Measurements from ENCODE around the gene TPRX2.
"Not testable (repeated sequence)": the region's sequence is repeated elsewhere in the genome, so short reads cannot be mapped to it uniquely, and the experiment has no call there.

The TPRX2 gene

GRCh38 chr19:47858646-47859285 lies at the start of gene TPRX2:
TPRX2 (plus strand) TSS chr19:47859235; CDS start chr19:47859247, 12 bp downstream.
- not testable (repeated sequence) for DNase-seq

GRCh38 chr19:47813304-47813994 lies 45.6 kb upstream of the TPRX2 start:
- DNase-seq = peak; percentile 73

- no peak for DNase-seq
These were observed 45.1 kb upstream of the TPRX2 start for GRCh38 chr19:47813995-47814328.

GRCh38 chr19:47816270-47816669 lies 42.8 kb upstream of the TPRX2 start:
- not testable (repeated sequence) for DNase-seq

- DNase-seq = not testable (repeated sequence)
These were observed 40.8 kb upstream of the TPRX2 start for GRCh38 chr19:47818221-47818620.

GRCh38 chr19:47819858-47820257 lies 39.2 kb upstream of the TPRX2 start:
- DNase-seq = no peak

GRCh38 chr19:47820410-47820809 lies 38.6 kb upstream of the TPRX2 start:
- DNase-seq = no peak

GRCh38 chr19:47821460-47822020 lies 37.5 kb upstream of the TPRX2 start, which contains the start of gene CRX:
CRX (plus strand) TSS chr19:47821937; CDS start chr19:47834444, 12,507 bp downstream.
- DNase-seq = no peak

GRCh38 chr19:47824396-47824795 lies 34.6 kb upstream of the TPRX2 start:
- DNase-seq = no peak

GRCh38 chr19:47826800-47827199 lies 32.2 kb upstream of the TPRX2 start:
- DNase-seq = no peak

GRCh38 chr19:47832723-47833122 lies 26.3 kb upstream of the TPRX2 start:
- DNase-seq = no peak

- no peak for DNase-seq
These were observed 23.0 kb upstream of the TPRX2 start for GRCh38 chr19:47836038-47836437.

- DNase-seq = no peak
These were observed 19.6 kb upstream of the TPRX2 start for GRCh38 chr19:47839411-47839810.

- no peak for DNase-seq
These were observed 19.1 kb upstream of the TPRX2 start for GRCh38 chr19:47839913-47840312.

- no peak for DNase-seq
These were observed 16.1 kb upstream of the TPRX2 start for GRCh38 chr19:47842941-47843340.

- DNase-seq = no peak
These were observed 10.6 kb upstream of the TPRX2 start for GRCh38 chr19:47848425-47848822.

GRCh38 chr19:47848823-47849473 lies 10.1 kb upstream of the TPRX2 start:
- no peak for DNase-seq

GRCh38 chr19:47853003-47853402 lies 6.0 kb upstream of the TPRX2 start:
- DNase-seq = no peak

GRCh38 chr19:47854459-47854858 lies 4.6 kb upstream of the TPRX2 start:
- DNase-seq = no peak

GRCh38 chr19:47858231-47858630 lies 804 bp upstream of the TPRX2 start:
- not testable (repeated sequence) for DNase-seq

GRCh38 chr19:47859838-47860237 lies 803 bp downstream of the TPRX2 start:
- DNase-seq = not testable (repeated sequence)

- DNase-seq = no peak
These were observed 1.7 kb downstream of the TPRX2 start for GRCh38 chr19:47860602-47861297.

GRCh38 chr19:47861630-47862029 lies 2.6 kb downstream of the TPRX2 start:
- DNase-seq = no peak

Measured in femur (tissue), 1 donor.